Measurements from ENCODE around the gene ATP6V1B1. TPM values are rescaled to one million over a fixed set of nuclear protein-coding genes. Genes with fewer than 3 reads are reported as not detected.
A peak's percentile ranks its signal among the peaks of the same experiment; 100 is the strongest.

Gene ATP6V1B1
- total and polyA plus RNA-seq, 2 of the 13 experiments (the other 11 are each of a cell fraction or from before 2014, with no cell fraction given), result 0.58 to 1.6 TPM

GRCh38 chr2:70887550-70888246, 48.0 kb upstream of the ATP6V1B1 start (continued):
- TF ChIP-seq HNF4G (IDR thresholded peaks at IDR 0.05; ENCODE audit: borderline replicate concordance, low read depth, low read length) (peak; percentile 4; the same call in 1 of the 2 replicates), HNF4G (CRISPR knock-in tag; IDR thresholded peaks at IDR 0.05; ENCODE audit: borderline replicate concordance, low read depth) (no peak), NCOA1 (CRISPR knock-in tag; IDR thresholded peaks at IDR 0.05) (no peak), ZNF205 (CRISPR knock-in tag; IDR thresholded peaks at IDR 0.05) (no peak), GMEB1 (CRISPR knock-in tag; IDR thresholded peaks at IDR 0.05; ENCODE audit: borderline replicate concordance) (no peak), ZNF788 (CRISPR knock-in tag; IDR thresholded peaks at IDR 0.05; ENCODE audit: borderline replicate concordance) (peak; percentile 47; the same call in 1 of the 2 replicates), ZNF441 (CRISPR knock-in tag; IDR thresholded peaks at IDR 0.05; ENCODE audit: borderline replicate concordance) (no peak), PCBP1 (IDR thresholded peaks at IDR 0.05; ENCODE audit: borderline replicate concordance, low read depth, low read length) (0 out of 2 replicates have a peak, but pooled peaks have one; percentile 66), SCMH1 (CRISPR knock-in tag; IDR thresholded peaks at IDR 0.05; ENCODE audit: borderline replicate concordance) (no peak), TFDP2 (CRISPR knock-in tag; IDR thresholded peaks at IDR 0.05) (peak; percentile 54; the same call in 1 of the 2 replicates), SRSF4 (IDR thresholded peaks at IDR 0.05; ENCODE audit: low read depth, low read length, poor library complexity, severe bottlenecking) (no peak), AFF4 (CRISPR knock-in tag; IDR thresholded peaks at IDR 0.05) (no peak), ZBTB44 (CRISPR knock-in tag; IDR thresholded peaks at IDR 0.05) (no peak), ZBTB4 (CRISPR knock-in tag; IDR thresholded peaks at IDR 0.05; ENCODE audit: borderline replicate concordance) (no peak), ZNF136 (CRISPR knock-in tag; IDR thresholded peaks at IDR 0.05; ENCODE audit: low read depth) (no peak), ZFYVE20 (CRISPR knock-in tag; IDR thresholded peaks at IDR 0.05; ENCODE audit: borderline replicate concordance, low read depth) (no peak)

Data from HepG2 (cell line).